Right renal cortex interstitium (tissue), 3 donors: Measurements from ENCODE around the gene NFKBIB. TPM values are rescaled to one million over a fixed set of nuclear protein-coding genes. Genes with fewer than 3 reads are reported as not detected.
"Not testable (repeated sequence)": the region's sequence is repeated elsewhere in the genome, so short reads cannot be mapped to it uniquely, and the experiment has no call there.

Source experiments
- DNase-seq, 3 donors: peaks; one replicate each; pipeline ENCODE4 v3.0.0-alpha.2; 2013; ENCODE audit warnings: low read depth in 3 of 3, low spot score in 2 of 3
- polyA plus RNA-seq, 3 donors: library from polyadenylated mRNA; unstranded; fragments of 120-200 nt; gene quantifications; one replicate each; pipeline ENCODE4 v1.2.1, GENCODE V29; 2013; ENCODE audit not compliant: insufficient read length in 3 of 3

The NFKBIB gene
- polyA plus RNA-seq, 3 donors, result 6.9 to 7.9 (median 7.7) TPM

GRCh38 chr19:38873400-38873799, 26.4 kb upstream of the NFKBIB start:
- DNase-seq, result not testable (repeated sequence)

GRCh38 chr19:38875656-38876395, 23.9 kb upstream of the NFKBIB start:
- DNase-seq, result no peak

- no peak for DNase-seq
Measured at GRCh38 chr19:38877781-38878574, 21.8 kb upstream of the NFKBIB start, which contains the start of gene RINL. Gene RINL, minus strand, starts transcription at chr19:38878275. Its CDS starts 1,533 bp downstream, at chr19:38876742.

GRCh38 chr19:38878575-38879399, 21.0 kb upstream of the NFKBIB start:
- DNase-seq, result no peak

GRCh38 chr19:38879400-38879751, 20.4 kb upstream of the NFKBIB start:
- DNase-seq, result no peak

- DNase-seq, result no peak
Measured at GRCh38 chr19:38880076-38880881, 19.5 kb upstream of the NFKBIB start.

GRCh38 chr19:38880882-38881609, 18.7 kb upstream of the NFKBIB start:
- DNase-seq, result no peak

- DNase-seq, result no peak
Measured at GRCh38 chr19:38883286-38883685, 16.5 kb upstream of the NFKBIB start.

GRCh38 chr19:38884691-38885090, 15.1 kb upstream of the NFKBIB start:
- DNase-seq, result not testable (repeated sequence)

- no peak for DNase-seq
Measured at GRCh38 chr19:38888876-38889275, 10.9 kb upstream of the NFKBIB start.

- no peak for DNase-seq
Measured at GRCh38 chr19:38889803-38890202, 10.0 kb upstream of the NFKBIB start.

- no peak for DNase-seq
Measured at GRCh38 chr19:38890686-38891085, 9.1 kb upstream of the NFKBIB start.

GRCh38 chr19:38891771-38892170, 8.0 kb upstream of the NFKBIB start:
- DNase-seq, result no peak

GRCh38 chr19:38892841-38893240, 6.9 kb upstream of the NFKBIB start:
- no peak for DNase-seq

GRCh38 chr19:38893341-38893771, 6.4 kb upstream of the NFKBIB start:
- no peak for DNase-seq

GRCh38 chr19:38894968-38895367, 4.8 kb upstream of the NFKBIB start:
- no peak for DNase-seq

- DNase-seq, result no peak
Measured at GRCh38 chr19:38898788-38899446, 852 bp upstream of the NFKBIB start.

GRCh38 chr19:38900202-38900629, 447 bp downstream of the NFKBIB start:
- DNase-seq, result peak in 1 of 3 donors; percentile 38

GRCh38 chr19:38900743-38901190, 998 bp downstream of the NFKBIB start:
- DNase-seq, result no peak
